MM.1S (cell line): ENCODE data around the gene MYOF.

Experiments used
- DNase-seq: peaks from one replicate; pipeline ENCODE4 v3.0.0-alpha.2; 2015
- H2AFZ ChIP-seq: fragments of 300-600 bp; sonication (generic); 2 replicates; pipeline ENCODE4 v1.6.0; 2016; ENCODE audit warnings: antibody characterized with exemption, low read length
- H3F3A ChIP-seq: fragments of 300-600 bp; sonication (generic); 2 replicates; pipeline ENCODE4 v1.6.1; 2016; ENCODE audit warnings: mild to moderate bottlenecking, antibody characterized with exemption, low read length, moderate library complexity, mixed read lengths; ENCODE audit not compliant: insufficient read depth
- H3K27ac ChIP-seq: fragments of 300-600 bp; sonication (generic); 2 replicates; pipeline ENCODE4 v1.5.1; 2016; ENCODE audit warnings: mild to moderate bottlenecking, low read length
- H3K27me3 ChIP-seq: fragments of 300-600 bp; sonication (generic); replicated peaks from 2 replicates; pipeline ENCODE4 v1.6.0; 2016; ENCODE audit warnings: low read length; ENCODE audit not compliant: insufficient read depth
- H3K36me3 ChIP-seq: fragments of 300-600 bp; sonication (generic); replicated peaks from 2 replicates; pipeline ENCODE4 v1.6.1; 2016; ENCODE audit warnings: mild to moderate bottlenecking, low read length, mixed read lengths; ENCODE audit not compliant: insufficient read depth
- H3K4me1 ChIP-seq: fragments of 300-600 bp; sonication (generic); 2 replicates; pipeline ENCODE4 v1.6.1; 2016; ENCODE audit warnings: low read length, mixed read lengths
- H3K4me2 ChIP-seq: fragments of 300-600 bp; sonication (generic); 2 replicates; pipeline ENCODE4 v1.6.0; 2016; ENCODE audit warnings: low read depth, low read length
- H3K4me3 ChIP-seq: fragments of 300-600 bp; sonication (generic); 2 replicates; pipeline ENCODE4 v1.5.1; 2016; ENCODE audit warnings: low read length, mixed read lengths
- H3K79me2 ChIP-seq: fragments of 300-600 bp; sonication (generic); 2 replicates; pipeline ENCODE4 v1.6.1; 2016; ENCODE audit warnings: mixed run types, low read length, mixed read lengths
- H3K9ac ChIP-seq: fragments of 300-600 bp; sonication (generic); 2 replicates; pipeline ENCODE4 v1.6.1; 2016; ENCODE audit warnings: low read length, mixed read lengths
- H3K9me2 ChIP-seq: fragments of 300-600 bp; sonication (generic); replicated peaks from 2 replicates; pipeline ENCODE4 v1.6.1; 2016; ENCODE audit warnings: mild to moderate bottlenecking, low read length, mixed read lengths; ENCODE audit not compliant: insufficient read depth
- H3K9me3 ChIP-seq: fragments of 300-600 bp; sonication (generic); replicated peaks from 2 replicates; pipeline ENCODE4 v1.6.1; 2016; ENCODE audit warnings: mild to moderate bottlenecking, low read length, mixed read lengths; ENCODE audit not compliant: insufficient read depth
- H4K20me1 ChIP-seq: fragments of 300-600 bp; sonication (generic); 2 replicates; pipeline ENCODE4 v1.6.1; 2016; ENCODE audit warnings: mild to moderate bottlenecking, low read length, moderate library complexity, mixed read lengths; ENCODE audit not compliant: insufficient read depth
- CTCF ChIP-seq: fragments of 300-600 bp; sonication (generic); IDR thresholded peaks from 2 replicates; pipeline ENCODE4 v1.5.1; 2016; ENCODE audit warnings: antibody characterized with exemption, low read length, mixed read lengths
- EZH2 ChIP-seq: fragments of 300-600 bp; sonication (generic); optimal IDR thresholded peaks from 2 replicates; pipeline ENCODE3; 2017; ENCODE audit warnings: low read depth, mild to moderate bottlenecking, antibody characterized with exemption, low read length, mixed read lengths
- EZH2phosphoT487 ChIP-seq: fragments of 300-600 bp; sonication (generic); IDR thresholded peaks from 2 replicates; pipeline ENCODE4 v1.6.1; 2018; ENCODE audit warnings: antibody characterized with exemption, low read length

MYOF gene

GRCh38 chr10:93461807-93462178, 20.3 kb downstream of the MYOF start:
- H3K79me2 ChIP-seq: no peaks in the 10 kb centered on the region
- no peak overlapping the region for H3K27ac ChIP-seq
- no peaks in the 10 kb centered on the region for H3K27me3 ChIP-seq
- no peak overlapping the region for H3K4me3 ChIP-seq
- no peak overlapping the region for H2AFZ ChIP-seq
- no peak overlapping the region for H3K9ac ChIP-seq
- no peaks in the 10 kb centered on the region for H3K9me3 ChIP-seq
- H3K36me3 ChIP-seq: no peaks in the 10 kb centered on the region
- H3K4me2 ChIP-seq: no peak overlapping the region
- DNase-seq: no peak
- H3K4me1 ChIP-seq: no peaks in the 10 kb centered on the region
- H4K20me1 ChIP-seq: no peaks in the 10 kb centered on the region
- TF ChIP-seq CTCF: no peak
- TF ChIP-seq EZH2: no peak
- TF ChIP-seq EZH2phosphoT487: no peak
- H3F3A ChIP-seq: no peaks in the 10 kb centered on the region
- H3K9me2 ChIP-seq: no peaks in the 10 kb centered on the region

GRCh38 chr10:93461109-93461806, 20.9 kb downstream of the MYOF start:
- Histone ChIP-seq H3K27me3 (no peaks in the 10 kb centered on the region), H2AFZ (no peak overlapping the region), H3K4me3 (no peak overlapping the region), H3K36me3 (no peaks in the 10 kb centered on the region), H3K9ac (no peak overlapping the region), H3K4me2 (no peak overlapping the region), H3K79me2 (no peaks in the 10 kb centered on the region), H3K27ac (no peak overlapping the region), H3K9me2 (no peaks in the 10 kb centered on the region), H3K4me1 (no peaks in the 10 kb centered on the region), H3F3A (no peaks in the 10 kb centered on the region), H3K9me3 (no peaks in the 10 kb centered on the region), H4K20me1 (no peaks in the 10 kb centered on the region)
- DNase-seq: no peak
- no peak for TF ChIP-seq CTCF
- no peak for TF ChIP-seq EZH2phosphoT487
- TF ChIP-seq EZH2: no peak

GRCh38 chr10:93459466-93459865, 22.7 kb downstream of the MYOF start:
- Histone ChIP-seq H3K79me2 (no peaks in the 10 kb centered on the region), H3K4me3 (no peak overlapping the region), H3K36me3 (no peaks in the 10 kb centered on the region), H3F3A (no peaks in the 10 kb centered on the region), H4K20me1 (no peaks in the 10 kb centered on the region), H3K27ac (no peak overlapping the region), H3K9ac (no peak overlapping the region), H3K9me3 (no peaks in the 10 kb centered on the region), H3K27me3 (no peaks in the 10 kb centered on the region), H3K4me1 (no peaks in the 10 kb centered on the region), H3K9me2 (no peaks in the 10 kb centered on the region), H2AFZ (no peak overlapping the region), H3K4me2 (no peak overlapping the region)
- TF ChIP-seq EZH2phosphoT487 (no peak), EZH2 (no peak), CTCF (no peak)
- no peak for DNase-seq
